Kidney (tissue), 14 donors: Measurements from ENCODE around the gene DLX1. TPM values are rescaled to one million over a fixed set of nuclear protein-coding genes. Genes with fewer than 3 reads are reported as not detected.

Source experiments
- DNase-seq, 5 donors: peaks; one replicate each; pipeline ENCODE4 v3.0.0-alpha.2; 2013 to 2020
- FAIRE-seq: peaks from 2 replicates; lab custom pipeline; 2012; peaks lifted over from hg19 to GRCh38; lab: Jason Lieb, UNC
- H3K27ac ChIP-seq, 2 donors: one replicate each; pipeline ENCODE4 v1.7.0; 2013; ENCODE audit warnings: low read depth in 2 of 2, low read length in 2 of 2, inconsistent platforms in 1 of 2
- H3K27me3 ChIP-seq: one replicate; pipeline ENCODE4 v1.7.1; 2013; ENCODE audit warnings: low read length, inconsistent platforms; ENCODE audit not compliant: control insufficient read depth, insufficient read depth
- H3K36me3 ChIP-seq, 3 donors: one replicate each; pipeline versions ENCODE4 v1.7.0 to v1.7.1; 2013; ENCODE audit warnings: low read length in 3 of 3, control low read depth in 1 of 3, inconsistent platforms in 1 of 3; ENCODE audit not compliant: insufficient read depth in 3 of 3, control insufficient read depth in 2 of 3
- H3K4me1 ChIP-seq, 3 donors: one replicate each; pipeline versions ENCODE4 v1.7.0 to v1.7.1; 2013; ENCODE audit warnings: low read length in 3 of 3, inconsistent platforms in 1 of 3, low read depth in 1 of 3; ENCODE audit not compliant: control insufficient read depth in 2 of 3, insufficient read depth in 2 of 3
- H3K4me3 ChIP-seq, 3 donors: one replicate each; pipeline versions ENCODE4 v1.7.0 to v1.8.1; 2013; ENCODE audit warnings: low read length in 3 of 3, control low read depth in 1 of 3, inconsistent platforms in 1 of 3
- H3K9ac ChIP-seq, 3 donors: one replicate each; pipeline versions ENCODE4 v1.7.0 to v1.7.1; 2013; ENCODE audit warnings: low read length in 3 of 3, control low read depth in 1 of 3, inconsistent platforms in 1 of 3
- H3K9me3 ChIP-seq, 3 donors: one replicate each; pipeline versions ENCODE4 v1.7.0 to v1.7.1; 2013; ENCODE audit warnings: low read length in 3 of 3, control low read depth in 1 of 3, inconsistent platforms in 1 of 3; ENCODE audit not compliant: control insufficient read depth in 2 of 3, insufficient read depth in 1 of 3
- CTCF ChIP-seq: IDR thresholded peaks from 3 replicates; pipeline ENCODE4 v1.5.1; 2012; ENCODE audit warnings: mild to moderate bottlenecking, moderate library complexity, borderline replicate concordance; ENCODE audit not compliant: insufficient read depth; ENCODE audit errors: extremely low read depth
- intact Hi-C: fragments of 100-400 bp; cut with DNase I; formaldehyde crosslinking; loops from one replicate; pipeline ENCODE4 v1.11.1; 2022
- polyA plus RNA-seq: library from polyadenylated mRNA; stranded (reverse); fragments of 350-450 nt; fragmentation: Illumina TruSeq; extraction: RNeasy Lipid Tissue Mini Kit (QIAGEN cat#74804); gene quantifications from one replicate; pipeline ENCODE4 v1.2.3, GENCODE V29; 2014; ENCODE audit warnings: low read depth, low replicate concordance; ENCODE audit not compliant: insufficient read depth
- total RNA-seq: library from RNA; stranded (reverse); fragmentation: NEBNext Ultra II Directional; extraction: Animal tissue kit (Norgen Biotek cat#: 25700); gene quantifications from one replicate; pipeline ENCODE4 v1.2.1, GENCODE V29; 2021
- donor health status: control.
- donor health status: control.
- donor health status: control.
- donor health status: control.
- donor health status: control.
- donor health status: DM: yes; HTN: yes; CAD: no.
- donor health status: Normal renal cell carcinoma (clear cell type).

Gene DLX1
- total and polyA plus RNA-seq, 2 donors from 2014 or later, result not detected

- H3K4me1 ChIP-seq, result no peaks in the 10 kb centered on the region
- intact Hi-C loops, result no loop called here
- H3K4me3 ChIP-seq, result no peak overlapping the region
- DNase-seq, result no peak
- no peak for TF ChIP-seq CTCF
- no peak for FAIRE-seq
- H3K27ac ChIP-seq, result no peak overlapping the region
- H3K9me3 ChIP-seq, result no peaks in the 10 kb centered on the region
- no peaks in the 10 kb centered on the region for H3K27me3 ChIP-seq
- no peak overlapping the region for H3K9ac ChIP-seq
- H3K36me3 ChIP-seq, result no peaks in the 10 kb centered on the region
These were observed 46.1 kb upstream of the DLX1 start for GRCh38 chr2:172039011-172039704.

GRCh38 chr2:172040311-172040710 is 45.0 kb upstream of the DLX1 start:
- H3K4me3 ChIP-seq, result no peak overlapping the region
- H3K27me3 ChIP-seq, result no peaks in the 10 kb centered on the region
- FAIRE-seq (no peak), DNase-seq (no peak)
- intact Hi-C loops, result no loop called here
- H3K4me1 ChIP-seq, result no peaks in the 10 kb centered on the region
- no peaks in the 10 kb centered on the region for H3K36me3 ChIP-seq
- H3K9ac ChIP-seq, result no peak overlapping the region
- no peak overlapping the region for H3K27ac ChIP-seq
- no peak for TF ChIP-seq CTCF
- H3K9me3 ChIP-seq, result no peaks in the 10 kb centered on the region

- TF ChIP-seq CTCF, result no peak
- FAIRE-seq, result no peak
- H3K36me3 ChIP-seq, result no peaks in the 10 kb centered on the region
- intact Hi-C loops, result no loop called here
- H3K27ac ChIP-seq, result no peak overlapping the region
- H3K4me3 ChIP-seq, result no peak overlapping the region
- H3K9ac ChIP-seq, result no peak overlapping the region
- no peaks in the 10 kb centered on the region for H3K9me3 ChIP-seq
- no peaks in the 10 kb centered on the region for H3K4me1 ChIP-seq
- no peak for DNase-seq
- no peaks in the 10 kb centered on the region for H3K27me3 ChIP-seq
These were observed 39.1 kb upstream of the DLX1 start for GRCh38 chr2:172046080-172046678.
